Ovary (tissue), 9 donors: ENCODE results near the gene FANCC. TPM values are rescaled to one million over a fixed set of nuclear protein-coding genes. Genes with fewer than 3 reads are reported as not detected.

ENCODE experiments used
- DNase-seq, 5 donors: peaks; one replicate each; pipeline ENCODE4 v3.0.0-alpha.2; 2019 to 2020
- H3K27ac ChIP-seq, 2 donors: fragments of 200-600 bp; one replicate each; pipeline versions ENCODE4 v1.5.1 to v1.8.0; 2019 to 2022
- H3K27me3 ChIP-seq: fragments of 200-600 bp; one replicate; pipeline ENCODE4 v1.8.0; 2022
- H3K36me3 ChIP-seq: fragments of 200-600 bp; sonication (generic); one replicate; pipeline ENCODE4 v1.5.1; 2019
- H3K4me1 ChIP-seq: one replicate; pipeline ENCODE4 v1.8.1; 2013; ENCODE audit warnings: mild to moderate bottlenecking, moderate library complexity; ENCODE audit not compliant: insufficient read depth
- H3K4me3 ChIP-seq: fragments of 200-600 bp; sonication (generic); one replicate; pipeline ENCODE4 v1.5.1; 2017
- H3K9me3 ChIP-seq, 2 donors: fragments of 200-600 bp in 1 of 2; sonication (generic) in 1 of 2; one replicate each; pipeline versions ENCODE4 v1.5.1 to v1.8.1; 2013 to 2019; ENCODE audit warnings: mild to moderate bottlenecking in 1 of 2, moderate library complexity in 1 of 2
- CTCF ChIP-seq, 3 donors: fragments of 450-650 bp in 2 of 3; fragments of 200-600 bp in 1 of 3; IDR thresholded peaks; one replicate each; pipeline versions ENCODE4 v1.5.1 to v1.8.0; 2016 to 2022; ENCODE audit warnings: antibody characterized with exemption in 3 of 3, mild to moderate bottlenecking in 1 of 3
- EP300 ChIP-seq: sonication (generic); formaldehyde crosslinking; IDR thresholded peaks from one replicate; pipeline ENCODE4 v1.6.1; 2017; ENCODE audit warnings: antibody characterized with exemption
- POLR2A ChIP-seq: fragments of 450-650 bp; IDR thresholded peaks from one replicate; pipeline ENCODE4 v1.6.1; 2017; ENCODE audit warnings: antibody characterized with exemption, mild to moderate bottlenecking, moderate library complexity
- WGBS, 3 donors: extraction: QIAGEN DNeasy Blood & Tissue Kit in 1 of 3; methylation state at CpG; one replicate each; pipeline versions ENCODE4 v1.1.5 to v1.1.7; 2013 to 2017; 5-methylcytosine and 5-hydroxymethylcytosine counted together
- intact Hi-C, 4 donors: fragments of 100-400 bp; cut with DNase I; formaldehyde crosslinking; loops; one replicate each; pipeline versions ENCODE4 v1.11.0 to v1.15.1; 2022 to 2023
- polyA plus RNA-seq, 2 donors: library from polyadenylated mRNA; stranded (reverse); fragments of 200-250 nt in 1 of 2; fragments of 350-450 nt in 1 of 2; fragmentation: Illumina TruSeq in 1 of 2; extraction: RNeasy Lipid Tissue Mini Kit (QIAGEN cat#74804) in 1 of 2; gene quantifications; one replicate each; pipeline ENCODE4 v1.2.3, GENCODE V29; 2013 to 2014
- total RNA-seq, 7 donors: library from RNA; depleted of rRNA in 2 of 7; stranded (reverse); fragments of >200 nt in 2 of 7; fragmentation: NEBNext Ultra II Directional in 3 of 7; extraction: Animal tissue kit (Norgen Biotek cat#: 25700) in 3 of 7; gene quantifications; one replicate each; pipeline versions ENCODE4 v1.1.0 to v1.2.4, GENCODE V29; 2016 to 2023
- donor health status: DM: no; HTN: no; CAD: no; lungs with moderate emphysema.
- donor health status: DM: no; HTN: no; CAD: no.
- donor health status: Bipolar disorder and iron deficiency.
- donor health status: DM: yes; HTN: yes; CAD: no.
- donor health status: DM: no; HTN: no; CAD: no.
- donor health status: DM: yes; HTN: yes; CAD: no.

FANCC gene
- total and polyA plus RNA-seq, 9 donors = 2.9 to 7.5 (median 4.9) TPM

DNA sequence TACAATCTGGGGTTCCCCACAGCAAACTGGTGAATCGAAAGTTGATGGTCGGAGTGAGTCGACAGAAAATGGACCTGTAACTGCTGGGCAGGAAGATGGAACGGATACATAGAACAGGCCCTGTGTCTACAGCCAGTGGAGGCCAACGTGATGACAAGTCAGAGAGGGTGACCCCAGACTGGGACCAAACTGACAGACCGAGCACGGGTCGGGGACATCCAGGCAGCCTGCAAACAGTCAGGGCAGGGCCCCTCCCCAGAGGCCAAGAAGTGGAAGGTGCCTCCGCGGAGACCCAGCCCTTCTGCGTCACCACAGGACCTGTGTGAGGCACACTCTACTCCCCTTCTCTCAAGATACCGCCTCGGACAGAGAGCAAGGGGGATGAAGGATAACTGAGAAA is 25.1 kb upstream of the FANCC start:
- intact Hi-C loops = no loop called here
- Histone ChIP-seq H3K36me3 (no peaks in the 10 kb centered on the region), H3K4me3 (no peak overlapping the region), H3K27ac (no peak overlapping the region), H3K27me3 (no peaks in the 10 kb centered on the region), H3K9me3 (no peaks in the 10 kb centered on the region), H3K4me1 (peaks cover 6% of the 10 kb centered on the region)
- TF ChIP-seq CTCF (IDR thresholded peaks at IDR 0.05) (no peak), POLR2A (no peak), EP300 (no peak)
- DNase-seq = no peak
- 90 to 93% (median 93%) methylated on average over 13 of the region's 13 CpGs for WGBS, 3 donors

DNA sequence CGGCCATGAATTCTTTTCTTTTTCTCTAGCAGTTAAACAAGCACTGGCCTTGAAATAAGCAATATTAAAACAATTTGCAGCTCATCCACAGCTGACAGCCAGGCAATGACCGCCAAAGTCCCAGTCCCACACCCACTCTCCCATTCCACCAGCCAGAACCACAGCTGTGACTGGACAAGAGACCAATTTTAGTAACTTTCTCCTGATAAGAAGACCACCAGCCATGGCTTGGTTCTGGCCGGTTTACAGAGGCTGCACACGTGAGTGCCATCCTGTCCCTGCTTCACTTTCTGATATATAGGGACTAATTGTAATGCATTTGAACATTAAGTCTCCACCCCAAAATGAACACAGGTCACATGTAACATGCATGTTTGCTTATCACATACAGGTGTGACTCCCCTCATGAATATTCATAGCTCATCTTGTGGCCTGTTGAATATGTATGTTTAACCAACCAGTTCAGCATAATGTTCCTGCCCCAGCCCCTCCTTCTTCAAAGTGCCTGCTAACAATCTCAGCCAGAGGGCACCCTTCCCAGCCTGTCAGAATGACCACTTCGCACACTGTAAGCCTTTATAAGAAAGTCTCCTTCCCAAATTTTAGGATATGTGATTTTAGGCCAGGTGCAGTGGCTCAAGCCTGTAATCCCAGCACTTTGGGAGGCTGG is 23.9 kb upstream of the FANCC start:
- no peaks in the 10 kb centered on the region for H3K36me3 ChIP-seq
- no peak overlapping the region for H3K4me3 ChIP-seq
- peak in 1 of 5 donors; percentile 23 for DNase-seq
- no peak overlapping the region for H3K27ac ChIP-seq
- no peaks in the 10 kb centered on the region for H3K27me3 ChIP-seq
- peaks cover 6% of the 10 kb centered on the region for H3K4me1 ChIP-seq
- no peaks in the 10 kb centered on the region for H3K9me3 ChIP-seq
- 11 to 30% (median 16%) methylated on average over 5 of the region's 5 CpGs for WGBS, 3 donors
- TF ChIP-seq POLR2A (no peak), EP300 (no peak), CTCF (IDR thresholded peaks at IDR 0.05) (no peak)
- intact Hi-C loops = no loop called here

GRCh38 chr9:95338243-95338642 is 20.7 kb upstream of the FANCC start:
- Histone ChIP-seq H3K4me3 (no peak overlapping the region), H3K9me3 (no peaks in the 10 kb centered on the region), H3K4me1 (peaks cover 6% of the 10 kb centered on the region), H3K27me3 (no peaks in the 10 kb centered on the region), H3K36me3 (no peaks in the 10 kb centered on the region), H3K27ac (no peak overlapping the region)
- no peak for DNase-seq
- intact Hi-C loops = no loop called here
- 93 to 97% (median 97%) methylated on average over 6 of the region's 6 CpGs for WGBS, 3 donors
- TF ChIP-seq CTCF (IDR thresholded peaks at IDR 0.05) (no peak), POLR2A (no peak), EP300 (no peak)

GRCh38 chr9:95336281-95336680 is 18.8 kb upstream of the FANCC start:
- H3K4me3 ChIP-seq = no peak overlapping the region
- no peak for TF ChIP-seq EP300
- TF ChIP-seq POLR2A = no peak
- no peak for TF ChIP-seq CTCF (IDR thresholded peaks at IDR 0.05)
- H3K27ac ChIP-seq = no peak overlapping the region
- intact Hi-C loops = no loop called here
- DNase-seq = no peak
- H3K4me1 ChIP-seq = peaks cover 5% of the 10 kb centered on the region
- H3K27me3 ChIP-seq = no peaks in the 10 kb centered on the region
- H3K9me3 ChIP-seq = no peaks in the 10 kb centered on the region
- H3K36me3 ChIP-seq = no peaks in the 10 kb centered on the region
- WGBS, 3 donors = 69 to 85% (median 78%) methylated on average over 3 of the region's 3 CpGs
